Upper lobe of right lung (tissue), 1 donor: ENCODE data around the gene PBX2. TPM values are rescaled to one million over a fixed set of nuclear protein-coding genes. Genes with fewer than 3 reads are reported as not detected.

Experiments
- ATAC-seq: fragments of 200-7000 bp; cut with Tn5 transposase; one replicate; pipeline ENCODE4 v1.9.1; 2020; ENCODE audit warnings: mild to moderate bottlenecking, moderate library complexity
- DNase-seq: peaks from one replicate; pipeline ENCODE4 v3.0.0-alpha.2; 2020
- H3K27ac ChIP-seq: fragments of 200-600 bp; one replicate; pipeline ENCODE4 v1.8.0; 2022
- H3K27me3 ChIP-seq: fragments of 200-600 bp; one replicate; pipeline ENCODE4 v1.8.0; 2022; ENCODE audit warnings: mild to moderate bottlenecking
- H3K36me3 ChIP-seq: fragments of 200-600 bp; one replicate; pipeline ENCODE4 v1.8.0; 2022
- H3K4me1 ChIP-seq: fragments of 200-600 bp; one replicate; pipeline ENCODE4 v1.8.0; 2022
- H3K4me3 ChIP-seq: fragments of 200-600 bp; one replicate; pipeline ENCODE4 v1.8.0; 2022; ENCODE audit warnings: mild to moderate bottlenecking
- H3K9me3 ChIP-seq: fragments of 200-600 bp; one replicate; pipeline ENCODE4 v1.8.0; 2022
- CTCF ChIP-seq: fragments of 200-600 bp; IDR thresholded peaks from one replicate; pipeline ENCODE4 v1.8.0; 2022; ENCODE audit warnings: antibody characterized with exemption
- intact Hi-C: fragments of 100-400 bp; cut with DNase I; formaldehyde crosslinking; loops from one replicate; pipeline ENCODE4 v1.11.0; 2022
- total RNA-seq: library from RNA; stranded (reverse); fragmentation: NEBNext Ultra II Directional; extraction: Animal tissue kit (Norgen Biotek cat#: 25700); gene quantifications from one replicate; pipeline ENCODE4 v1.2.1, GENCODE V29; 2021
- donor health status: DM: no; HTN: yes; CAD: no; lungs with severe emphysema.

The PBX2 gene
- total RNA-seq, 1 donor from 2014 or later, result 100 TPM

- ATAC-seq (no peak), DNase-seq (no peak)
- no peaks in the 10 kb centered on the region for H3K9me3 ChIP-seq
- no peak overlapping the region for H3K4me3 ChIP-seq
- no peaks in the 10 kb centered on the region for H3K36me3 ChIP-seq
- H3K4me1 ChIP-seq, result peaks cover 11% of the 10 kb centered on the region
- no peaks in the 10 kb centered on the region for H3K27me3 ChIP-seq
- intact Hi-C loops, result no loop called here
- no peak for TF ChIP-seq CTCF
- no peak overlapping the region for H3K27ac ChIP-seq
Observed at GRCh38 chr6:32200711-32201475, 10.9 kb upstream of the PBX2 start.

GRCh38 chr6:32198866-32199265, 8.9 kb upstream of the PBX2 start:
- DNase-seq (peak; percentile 61), ATAC-seq (no peak)
- TF ChIP-seq CTCF, result no peak
- Histone ChIP-seq H3K27me3 (no peaks in the 10 kb centered on the region), H3K36me3 (no peaks in the 10 kb centered on the region), H3K27ac (no peak overlapping the region), H3K4me3 (no peak overlapping the region), H3K4me1 (peaks cover 23% of the 10 kb centered on the region), H3K9me3 (no peaks in the 10 kb centered on the region)
- intact Hi-C loops, result no loop called here

GRCh38 chr6:32198345-32198696, 8.3 kb upstream of the PBX2 start:
- no peak for TF ChIP-seq CTCF
- no peak overlapping the region for H3K27ac ChIP-seq
- H3K36me3 ChIP-seq, result no peaks in the 10 kb centered on the region
- H3K4me1 ChIP-seq, result peaks cover 28% of the 10 kb centered on the region
- DNase-seq, result no peak
- no peak overlapping the region for H3K4me3 ChIP-seq
- no peaks in the 10 kb centered on the region for H3K9me3 ChIP-seq
- intact Hi-C loops, result no loop called here
- no peaks in the 10 kb centered on the region for H3K27me3 ChIP-seq
- ATAC-seq, result no peak

GRCh38 chr6:32196682-32197616, 6.9 kb upstream of the PBX2 start:
- no peaks in the 10 kb centered on the region for H3K27me3 ChIP-seq
- ATAC-seq (no peak), DNase-seq (peak; percentile 70)
- peak overlapping the region; percentile 100 for H3K27ac ChIP-seq
- H3K9me3 ChIP-seq, result no peaks in the 10 kb centered on the region
- no peaks in the 10 kb centered on the region for H3K36me3 ChIP-seq
- peak overlapping the region; percentile 86 for H3K4me3 ChIP-seq
- peak; percentile 8 for TF ChIP-seq CTCF
- peaks cover 32% of the 10 kb centered on the region for H3K4me1 ChIP-seq
- intact Hi-C loops, result no loop called here

- Histone ChIP-seq H3K27ac (peak overlapping the region; percentile 100), H3K27me3 (no peaks in the 10 kb centered on the region), H3K9me3 (no peaks in the 10 kb centered on the region), H3K4me3 (peak overlapping the region; percentile 86), H3K4me1 (peaks cover 37% of the 10 kb centered on the region), H3K36me3 (no peaks in the 10 kb centered on the region)
- peak; percentile 6 for ATAC-seq
- intact Hi-C loops, result no loop called here
- peak; percentile 4 for TF ChIP-seq CTCF
- peak; percentile 93 for DNase-seq
Observed at GRCh38 chr6:32195902-32196681, 6.1 kb upstream of the PBX2 start.
